HepG2 (cell line): Measurements from ENCODE around the gene ADAMTS17. TPM values are rescaled to one million over a fixed set of nuclear protein-coding genes. Genes with fewer than 3 reads are reported as not detected.
A peak's percentile ranks its signal among the peaks of the same experiment; 100 is the strongest.

Experiments used
- GPN1 ChIP-seq: sonication (generic); formaldehyde crosslinking; IDR thresholded peaks from 2 replicates; pipeline ENCODE4 v1.5.1; 2020; ENCODE audit warnings: missing genetic modification reagents, borderline replicate concordance
- IRF9 ChIP-seq: sonication (generic); formaldehyde crosslinking; IDR thresholded peaks from 2 replicates; pipeline ENCODE4 v1.8.0; 2022; ENCODE audit warnings: missing genetic modification reagents, mild to moderate bottlenecking, borderline replicate concordance
- MATR3 ChIP-seq: sonication (generic); formaldehyde crosslinking; IDR thresholded peaks from 2 replicates; pipeline ENCODE4 v1.4.0; 2020; ENCODE audit warnings: missing genetic modification reagents
- MAZ ChIP-seq, 2 experiments: sonication (generic) in 1 of 2; formaldehyde crosslinking in 1 of 2; IDR thresholded peaks; 2 replicates each; pipeline versions ENCODE4 v1.5.0 to v1.6.1; 2012 to 2020; ENCODE audit warnings: low read depth in 2 of 2, mild to moderate bottlenecking in 2 of 2, borderline replicate concordance in 1 of 2, improper control_type of control experiment in 1 of 2, low read length in 1 of 2, missing genetic modification reagents in 1 of 2, moderate library complexity in 1 of 2
- SMAD1 ChIP-seq: sonication (generic); formaldehyde crosslinking; IDR thresholded peaks from 2 replicates; pipeline ENCODE4 v1.4.0; 2020; ENCODE audit warnings: missing genetic modification reagents, low read depth, mild to moderate bottlenecking, borderline replicate concordance
- SMC3 ChIP-seq: IDR thresholded peaks from 2 replicates; pipeline ENCODE4 v1.6.1; 2011; ENCODE audit warnings: low read length, improper control_type of control experiment
- SNRNP70 ChIP-seq: fragments of 200-400 bp; formaldehyde crosslinking; IDR thresholded peaks from 2 replicates; pipeline ENCODE4 v1.6.1; 2017; ENCODE audit warnings: mild to moderate bottlenecking, low read depth, low read length, moderate library complexity
- SP1 ChIP-seq, 2 experiments: fragments of 450-650 bp in 1 of 2; sonication (generic) in 1 of 2; formaldehyde crosslinking in 1 of 2; IDR thresholded peaks; 2 replicates each; pipeline versions ENCODE4 v1.4.0 to v1.6.1; 2016 to 2020; ENCODE audit warnings: missing genetic modification reagents in 1 of 2
- THAP9 ChIP-seq: sonication (generic); formaldehyde crosslinking; IDR thresholded peaks from 2 replicates; pipeline ENCODE4; 2020; ENCODE audit warnings: missing genetic modification reagents, mild to moderate bottlenecking, borderline replicate concordance
- TOPORS ChIP-seq: sonication (generic); formaldehyde crosslinking; IDR thresholded peaks from 2 replicates; pipeline ENCODE4 v1.8.0; 2023; ENCODE audit warnings: mild to moderate bottlenecking, missing genetic modification reagents
- ZC3H13 ChIP-seq: sonication (generic); formaldehyde crosslinking; IDR thresholded peaks from 2 replicates; pipeline ENCODE4 v1.8.1; 2023; ENCODE audit warnings: mild to moderate bottlenecking, missing genetic modification reagents, moderate library complexity
- ZNF383 ChIP-seq: sonication (generic); formaldehyde crosslinking; IDR thresholded peaks from 2 replicates; pipeline ENCODE4 v1.4.0; 2020; ENCODE audit warnings: missing genetic modification reagents, mild to moderate bottlenecking, borderline replicate concordance
- ZNF678 ChIP-seq: sonication (generic); formaldehyde crosslinking; IDR thresholded peaks from 2 replicates; pipeline ENCODE4 v1.4.0; 2020; ENCODE audit warnings: mild to moderate bottlenecking, missing genetic modification reagents
- ZNF788 ChIP-seq: sonication (generic); formaldehyde crosslinking; IDR thresholded peaks from 2 replicates; pipeline ENCODE4 v1.5.0; 2020; ENCODE audit warnings: mild to moderate bottlenecking, missing genetic modification reagents, borderline replicate concordance
- ZNF790 ChIP-seq: sonication (generic); formaldehyde crosslinking; IDR thresholded peaks from 2 replicates; pipeline ENCODE4 v1.8.0; 2022; ENCODE audit warnings: missing genetic modification reagents, mild to moderate bottlenecking, borderline replicate concordance
- ZNF891 ChIP-seq: sonication (generic); formaldehyde crosslinking; IDR thresholded peaks from 2 replicates; pipeline ENCODE4 v1.5.0; 2020; ENCODE audit warnings: mild to moderate bottlenecking, missing genetic modification reagents
- polyA plus RNA-seq, 8 experiments: library from polyadenylated mRNA; depleted of rRNA in 3 of 8; stranded (reverse) in 7 of 8; unstranded in 1 of 8; fragments of >200 nt; fragmentation: Illumina TruSeq in 4 of 8; extraction: Trizol in 4 of 8; gene quantifications; 2 replicates each; pipeline versions ENCODE4 v1.2.1 to v1.2.3, GENCODE V29; 2011 to 2016; ENCODE audit warnings: low read depth in 4 of 8, missing spikeins in 1 of 8, mixed read lengths in 1 of 8; ENCODE audit not compliant: insufficient read depth in 1 of 8
- total RNA-seq, 5 experiments: library from RNA; depleted of rRNA; stranded (reverse); fragments of >200 nt; fragmentation: Illumina TruSeq; extraction: Trizol; gene quantifications; 2 replicates each; pipeline ENCODE4 v1.2.3, GENCODE V29; 2016; ENCODE audit warnings: low read depth in 1 of 5
- TF ChIP-seq, protein P1 (sequence below): sonication (generic); formaldehyde crosslinking; IDR thresholded peaks from 2 replicates; pipeline ENCODE4 v1.4.0; 2020; ENCODE audit warnings: missing genetic modification reagents, borderline replicate concordance
- TF ChIP-seq, protein P2 (sequence below): sonication (generic); formaldehyde crosslinking; conservative IDR thresholded peaks from 2 replicates; pipeline ENCODE4 v1.8.0; 2022; ENCODE audit warnings: mild to moderate bottlenecking, moderate library complexity, missing genetic modification reagents

ADAMTS17 gene
- total and polyA plus RNA-seq, 2 of the 13 experiments (the other 11 are each of a cell fraction or from before 2014, with no cell fraction given): 0.02 to 0.04 TPM

- peak; percentile 76; the same call in 1 of the 2 replicates for TF ChIP-seq THAP9 (CRISPR knock-in tag)
- no peak for TF ChIP-seq ZC3H13 (CRISPR knock-in tag)
- TF ChIP-seq ZNF788 (CRISPR knock-in tag): peak; percentile 68; the same call in 1 of the 2 replicates
- no peak for TF ChIP-seq SP1 (IDR thresholded peaks at IDR 0.05)
- TF ChIP-seq SP1 (CRISPR knock-in tag; IDR thresholded peaks at IDR 0.05): peak; percentile 47
- no peak for TF ChIP-seq SNRNP70
- TF ChIP-seq, protein P1, sequence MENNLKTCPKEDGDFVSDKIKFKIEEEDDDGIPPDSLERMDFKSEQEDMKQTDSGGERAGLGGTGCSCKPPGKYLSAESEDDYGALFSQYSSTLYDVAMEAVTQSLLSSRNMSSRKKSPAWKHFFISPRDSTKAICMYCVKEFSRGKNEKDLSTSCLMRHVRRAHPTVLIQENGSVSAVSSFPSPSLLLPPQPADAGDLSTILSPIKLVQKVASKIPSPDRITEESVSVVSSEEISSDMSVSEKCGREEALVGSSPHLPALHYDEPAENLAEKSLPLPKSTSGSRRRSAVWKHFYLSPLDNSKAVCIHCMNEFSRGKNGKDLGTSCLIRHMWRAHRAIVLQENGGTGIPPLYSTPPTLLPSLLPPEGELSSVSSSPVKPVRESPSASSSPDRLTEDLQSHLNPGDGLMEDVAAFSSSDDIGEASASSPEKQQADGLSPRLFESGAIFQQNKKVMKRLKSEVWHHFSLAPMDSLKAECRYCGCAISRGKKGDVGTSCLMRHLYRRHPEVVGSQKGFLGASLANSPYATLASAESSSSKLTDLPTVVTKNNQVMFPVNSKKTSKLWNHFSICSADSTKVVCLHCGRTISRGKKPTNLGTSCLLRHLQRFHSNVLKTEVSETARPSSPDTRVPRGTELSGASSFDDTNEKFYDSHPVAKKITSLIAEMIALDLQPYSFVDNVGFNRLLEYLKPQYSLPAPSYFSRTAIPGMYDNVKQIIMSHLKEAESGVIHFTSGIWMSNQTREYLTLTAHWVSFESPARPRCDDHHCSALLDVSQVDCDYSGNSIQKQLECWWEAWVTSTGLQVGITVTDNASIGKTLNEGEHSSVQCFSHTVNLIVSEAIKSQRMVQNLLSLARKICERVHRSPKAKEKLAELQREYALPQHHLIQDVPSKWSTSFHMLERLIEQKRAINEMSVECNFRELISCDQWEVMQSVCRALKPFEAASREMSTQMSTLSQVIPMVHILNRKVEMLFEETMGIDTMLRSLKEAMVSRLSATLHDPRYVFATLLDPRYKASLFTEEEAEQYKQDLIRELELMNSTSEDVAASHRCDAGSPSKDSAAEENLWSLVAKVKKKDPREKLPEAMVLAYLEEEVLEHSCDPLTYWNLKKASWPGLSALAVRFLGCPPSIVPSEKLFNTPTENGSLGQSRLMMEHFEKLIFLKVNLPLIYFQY (CRISPR knock-in tag): no peak
- TF ChIP-seq TOPORS (CRISPR knock-in tag): no peak
- no peak; the same call in 1 of the 2 replicates for TF ChIP-seq MAZ (IDR thresholded peaks at IDR 0.05; ENCODE audit: borderline replicate concordance, low read depth, low read length)
- TF ChIP-seq MAZ (CRISPR knock-in tag; IDR thresholded peaks at IDR 0.05; ENCODE audit: low read depth): no peak; the same call in 1 of the 2 replicates
- TF ChIP-seq SMC3: peak; percentile 33; the same call in 1 of the 2 replicates
- TF ChIP-seq GPN1 (CRISPR knock-in tag): no peak
- TF ChIP-seq SMAD1 (CRISPR knock-in tag): no peak
- peak; percentile 92; the same call in 1 of the 2 replicates for TF ChIP-seq ZNF891 (CRISPR knock-in tag)
- no peak for TF ChIP-seq ZNF383 (CRISPR knock-in tag)
- TF ChIP-seq, protein P2, sequence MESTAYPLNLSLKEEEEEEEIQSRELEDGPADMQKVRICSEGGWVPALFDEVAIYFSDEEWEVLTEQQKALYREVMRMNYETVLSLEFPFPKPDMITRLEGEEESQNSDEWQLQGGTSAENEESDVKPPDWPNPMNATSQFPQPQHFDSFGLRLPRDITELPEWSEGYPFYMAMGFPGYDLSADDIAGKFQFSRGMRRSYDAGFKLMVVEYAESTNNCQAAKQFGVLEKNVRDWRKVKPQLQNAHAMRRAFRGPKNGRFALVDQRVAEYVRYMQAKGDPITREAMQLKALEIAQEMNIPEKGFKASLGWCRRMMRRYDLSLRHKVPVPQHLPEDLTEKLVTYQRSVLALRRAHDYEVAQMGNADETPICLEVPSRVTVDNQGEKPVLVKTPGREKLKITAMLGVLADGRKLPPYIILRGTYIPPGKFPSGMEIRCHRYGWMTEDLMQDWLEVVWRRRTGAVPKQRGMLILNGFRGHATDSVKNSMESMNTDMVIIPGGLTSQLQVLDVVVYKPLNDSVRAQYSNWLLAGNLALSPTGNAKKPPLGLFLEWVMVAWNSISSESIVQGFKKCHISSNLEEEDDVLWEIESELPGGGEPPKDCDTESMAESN (CRISPR knock-in tag): 0 out of 2 replicates have a peak, but pooled peaks have one; percentile 9
- TF ChIP-seq IRF9: 0 out of 2 replicates have a peak, but pooled peaks have one; percentile 14
- TF ChIP-seq MATR3 (CRISPR knock-in tag): no peak
- TF ChIP-seq ZNF790 (CRISPR knock-in tag): no peak
- no peak for TF ChIP-seq ZNF678 (CRISPR knock-in tag)
Measured at GRCh38 chr15:100349696-100350433, 8.1 kb upstream of the ADAMTS17 start (continued).
